BE2C (cell line): ENCODE data around the gene VCX2.

Experiments
- DNase-seq: peaks from one replicate; pipeline ENCODE4 v3.0.0-alpha.2; 2020
- H3K27me3 ChIP-seq: fragments of 250-450 bp; sonication (Bioruptor Pico); 2 replicates; pipeline ENCODE4 v1.5.1; 2020; ENCODE audit warnings: mild to moderate bottlenecking
- H3K36me3 ChIP-seq: fragments of 250-450 bp; sonication (Bioruptor Pico); 2 replicates; pipeline ENCODE4 v1.5.1; 2020; ENCODE audit warnings: mild to moderate bottlenecking
- H3K4me1 ChIP-seq: fragments of 250-450 bp; sonication (Bioruptor Pico); 2 replicates; pipeline ENCODE4 v1.5.1; 2020
- H3K4me3 ChIP-seq: 2 replicates; pipeline ENCODE4 v1.5.1; 2011; ENCODE audit warnings: low read depth, low read length
- H3K9me3 ChIP-seq: fragments of 250-450 bp; sonication (Bioruptor Pico); 2 replicates; pipeline ENCODE4 v1.5.1; 2020
- TF ChIP-seq, protein P1 (sequence below): IDR thresholded peaks from 2 replicates; pipeline ENCODE4 v1.5.1; 2012; ENCODE audit warnings: mild to moderate bottlenecking, low read depth, low read length

The VCX2 gene

DNA sequence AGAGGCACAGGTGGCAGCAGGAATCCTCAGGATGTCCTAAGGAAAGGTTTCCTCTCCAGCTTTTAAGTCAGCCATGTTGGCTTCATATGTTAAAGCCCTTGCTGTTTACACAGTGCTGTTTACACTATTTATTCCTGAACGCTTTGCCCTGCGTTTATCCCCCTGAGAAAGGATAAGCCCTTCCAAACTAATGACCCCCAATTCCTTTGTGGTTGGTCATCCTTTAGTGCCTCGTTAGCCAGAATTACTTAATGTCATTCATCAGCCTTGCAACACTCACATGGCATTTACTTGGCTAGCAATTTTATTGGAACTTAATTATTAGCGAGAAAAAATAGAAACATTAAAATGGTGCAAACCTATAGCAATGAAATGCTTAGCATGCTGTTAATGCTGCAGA is 23.8 kb downstream of the VCX2 start:
- TF ChIP-seq, protein P1, sequence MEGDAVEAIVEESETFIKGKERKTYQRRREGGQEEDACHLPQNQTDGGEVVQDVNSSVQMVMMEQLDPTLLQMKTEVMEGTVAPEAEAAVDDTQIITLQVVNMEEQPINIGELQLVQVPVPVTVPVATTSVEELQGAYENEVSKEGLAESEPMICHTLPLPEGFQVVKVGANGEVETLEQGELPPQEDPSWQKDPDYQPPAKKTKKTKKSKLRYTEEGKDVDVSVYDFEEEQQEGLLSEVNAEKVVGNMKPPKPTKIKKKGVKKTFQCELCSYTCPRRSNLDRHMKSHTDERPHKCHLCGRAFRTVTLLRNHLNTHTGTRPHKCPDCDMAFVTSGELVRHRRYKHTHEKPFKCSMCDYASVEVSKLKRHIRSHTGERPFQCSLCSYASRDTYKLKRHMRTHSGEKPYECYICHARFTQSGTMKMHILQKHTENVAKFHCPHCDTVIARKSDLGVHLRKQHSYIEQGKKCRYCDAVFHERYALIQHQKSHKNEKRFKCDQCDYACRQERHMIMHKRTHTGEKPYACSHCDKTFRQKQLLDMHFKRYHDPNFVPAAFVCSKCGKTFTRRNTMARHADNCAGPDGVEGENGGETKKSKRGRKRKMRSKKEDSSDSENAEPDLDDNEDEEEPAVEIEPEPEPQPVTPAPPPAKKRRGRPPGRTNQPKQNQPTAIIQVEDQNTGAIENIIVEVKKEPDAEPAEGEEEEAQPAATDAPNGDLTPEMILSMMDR: no peak
- H3K4me1 ChIP-seq: no peaks in the 10 kb centered on the region
- no peak overlapping the region for H3K4me3 ChIP-seq
- no peaks in the 10 kb centered on the region for H3K27me3 ChIP-seq
- no peaks in the 10 kb centered on the region for H3K9me3 ChIP-seq
- H3K36me3 ChIP-seq: no peaks in the 10 kb centered on the region
- no peak for DNase-seq

DNA sequence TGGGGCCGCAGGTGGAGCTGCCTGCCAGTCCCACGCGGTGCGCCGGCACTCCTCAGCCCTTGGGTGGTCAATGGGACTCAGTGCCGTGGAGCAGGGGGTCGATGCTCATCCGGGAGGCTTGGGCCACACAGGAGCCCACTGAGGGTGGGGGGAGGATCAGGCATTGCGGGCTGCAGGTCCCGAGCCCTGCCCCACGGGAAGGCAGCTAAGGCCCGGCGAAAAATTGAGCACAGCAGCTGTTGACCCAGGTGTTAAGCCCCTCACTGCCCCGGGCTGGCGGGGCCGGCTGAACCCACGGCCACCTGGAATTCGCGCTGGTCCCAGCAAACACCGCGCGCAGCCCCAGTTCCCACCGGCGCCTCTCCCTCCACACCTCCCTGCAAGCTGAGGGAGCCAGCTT is 26.1 kb downstream of the VCX2 start:
- Histone ChIP-seq H3K4me1 (no peaks in the 10 kb centered on the region), H3K9me3 (no peaks in the 10 kb centered on the region), H3K36me3 (no peaks in the 10 kb centered on the region), H3K27me3 (no peaks in the 10 kb centered on the region), H3K4me3 (no peak overlapping the region)
- TF ChIP-seq, protein P1: no peak
- no peak for DNase-seq

DNA sequence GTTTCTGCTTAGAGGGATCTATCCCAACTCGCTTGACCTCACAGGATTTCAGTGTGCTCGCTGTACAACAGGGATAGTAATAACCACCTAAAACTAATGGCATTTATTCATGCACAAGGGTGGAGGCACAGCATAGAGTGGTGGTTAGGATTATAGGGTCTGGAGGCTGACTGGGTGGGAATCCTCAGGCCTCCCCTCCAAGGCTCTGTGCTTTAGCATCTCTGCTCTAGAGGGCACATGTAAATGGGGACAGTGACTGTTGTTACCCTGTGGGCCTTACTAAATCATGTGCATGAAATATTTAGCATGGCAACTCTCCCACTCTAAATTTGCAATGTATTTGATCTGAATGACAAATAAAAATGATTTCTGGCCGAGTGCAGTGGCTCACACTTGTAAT is 29.2 kb downstream of the VCX2 start:
- H3K4me3 ChIP-seq: no peak overlapping the region
- TF ChIP-seq, protein P1: no peak
- no peaks in the 10 kb centered on the region for H3K36me3 ChIP-seq
- no peaks in the 10 kb centered on the region for H3K4me1 ChIP-seq
- no peak for DNase-seq
- no peaks in the 10 kb centered on the region for H3K9me3 ChIP-seq
- H3K27me3 ChIP-seq: no peaks in the 10 kb centered on the region

DNA sequence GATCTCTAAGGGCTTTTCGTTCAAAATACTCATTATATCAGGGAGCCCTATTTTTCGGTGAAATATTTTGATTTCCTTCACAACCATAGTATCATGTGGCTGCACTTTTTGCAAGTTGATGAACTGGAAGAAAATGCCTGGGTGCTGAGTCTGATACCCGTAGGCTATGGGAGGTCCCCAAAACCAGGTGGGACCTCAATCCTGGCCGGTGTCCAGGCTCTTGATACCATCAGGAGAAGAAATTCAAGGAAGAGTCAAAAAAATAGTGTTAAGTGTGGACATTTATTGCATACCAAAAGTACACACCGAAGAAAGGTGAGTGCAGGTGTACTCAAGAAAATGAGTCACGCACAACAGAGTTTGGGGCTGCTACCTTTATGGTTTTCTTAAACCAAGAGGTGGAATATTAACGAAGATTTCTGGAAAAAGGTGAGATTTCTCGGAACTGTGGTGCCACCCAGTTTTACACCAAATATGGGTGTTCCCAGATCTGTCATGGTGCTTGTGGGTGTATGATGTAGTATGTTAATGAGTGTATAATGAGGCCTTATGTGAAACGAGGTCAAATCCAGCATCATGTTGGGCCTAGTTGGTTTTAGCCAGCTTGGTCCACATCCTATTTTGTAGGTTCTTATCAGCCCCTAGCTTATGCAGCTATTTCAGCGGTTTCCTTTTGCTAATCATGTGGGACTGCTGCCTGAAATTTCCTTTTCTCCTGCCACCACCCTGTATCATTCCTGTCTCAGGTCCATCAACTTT is 29.9 kb downstream of the VCX2 start:
- no peaks in the 10 kb centered on the region for H3K4me1 ChIP-seq
- H3K36me3 ChIP-seq: no peaks in the 10 kb centered on the region
- no peak for DNase-seq
- H3K9me3 ChIP-seq: no peaks in the 10 kb centered on the region
- no peak overlapping the region for H3K4me3 ChIP-seq
- TF ChIP-seq, protein P1: no peak
- H3K27me3 ChIP-seq: no peaks in the 10 kb centered on the region

DNA sequence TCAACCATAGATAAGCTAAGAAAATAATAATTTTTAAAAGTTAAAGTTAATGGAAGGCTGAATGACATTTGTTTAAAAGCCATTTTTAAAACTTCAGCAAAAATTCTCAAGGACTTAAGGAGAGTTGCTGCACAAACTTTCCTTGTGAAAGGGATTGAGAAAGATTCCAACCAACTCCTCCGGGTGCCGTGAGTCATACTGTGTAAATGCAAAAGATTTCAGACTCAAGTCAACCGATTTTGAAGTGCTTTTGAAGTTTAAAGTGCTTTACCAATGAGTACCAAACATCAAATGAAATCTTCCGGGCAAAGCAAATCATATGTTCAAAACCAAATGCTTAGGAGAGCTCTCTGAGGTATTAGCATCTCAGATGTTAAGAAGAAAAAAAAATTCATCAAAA is 31.4 kb downstream of the VCX2 start:
- no peak overlapping the region for H3K4me3 ChIP-seq
- TF ChIP-seq, protein P1: no peak
- no peaks in the 10 kb centered on the region for H3K36me3 ChIP-seq
- no peaks in the 10 kb centered on the region for H3K9me3 ChIP-seq
- no peaks in the 10 kb centered on the region for H3K4me1 ChIP-seq
- DNase-seq: no peak
- H3K27me3 ChIP-seq: no peaks in the 10 kb centered on the region

DNA sequence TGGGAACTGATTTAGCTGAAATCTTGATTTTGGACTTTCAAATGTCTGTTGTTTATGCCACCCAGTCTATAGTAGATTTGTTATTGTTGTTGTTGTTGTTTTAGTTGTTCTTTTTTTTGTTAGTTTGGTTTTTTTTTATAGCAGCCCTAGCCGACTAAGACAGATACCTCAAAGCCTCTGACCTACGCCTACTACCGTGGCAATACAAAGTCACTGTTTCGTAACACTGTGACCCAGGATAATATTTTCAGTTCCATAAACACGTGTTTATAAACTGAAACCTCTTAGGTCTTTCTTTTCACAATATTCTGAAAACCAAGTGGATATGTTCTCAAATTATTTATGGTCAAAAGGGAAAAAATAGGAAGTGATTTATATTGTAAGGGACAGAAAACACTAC is 32.8 kb downstream of the VCX2 start:
- no peaks in the 10 kb centered on the region for H3K27me3 ChIP-seq
- DNase-seq: no peak
- H3K4me1 ChIP-seq: no peaks in the 10 kb centered on the region
- H3K36me3 ChIP-seq: no peaks in the 10 kb centered on the region
- no peaks in the 10 kb centered on the region for H3K9me3 ChIP-seq
- TF ChIP-seq, protein P1: no peak
- no peak overlapping the region for H3K4me3 ChIP-seq
